Retinal pigment epithelial cell (primary cell): ENCODE data around the gene NLK.
"Not testable (repeated sequence)": the region's sequence is repeated elsewhere in the genome, so short reads cannot be mapped to it uniquely, and the experiment has no call there.

ENCODE experiments used
- DNase-seq: peaks from one replicate; pipeline ENCODE4 v3.0.0-alpha.2; 2010; ENCODE audit warnings: low read depth
- H3K4me3 ChIP-seq: 2 replicates; pipeline ENCODE4 v1.5.1; 2011; ENCODE audit warnings: mild to moderate bottlenecking, low read length, control low read depth, moderate library complexity
- TF ChIP-seq, protein P1 (sequence below): conservative IDR thresholded peaks from 2 replicates; pipeline ENCODE4 v1.5.1; 2011; ENCODE audit warnings: low read depth, low read length, control low read depth, inconsistent platforms

NLK gene

GRCh38 chr17:28071891-28072606 lies 29.6 kb downstream of the NLK start:
- H3K4me3 ChIP-seq, result no peak overlapping the region
- TF ChIP-seq, protein P1, sequence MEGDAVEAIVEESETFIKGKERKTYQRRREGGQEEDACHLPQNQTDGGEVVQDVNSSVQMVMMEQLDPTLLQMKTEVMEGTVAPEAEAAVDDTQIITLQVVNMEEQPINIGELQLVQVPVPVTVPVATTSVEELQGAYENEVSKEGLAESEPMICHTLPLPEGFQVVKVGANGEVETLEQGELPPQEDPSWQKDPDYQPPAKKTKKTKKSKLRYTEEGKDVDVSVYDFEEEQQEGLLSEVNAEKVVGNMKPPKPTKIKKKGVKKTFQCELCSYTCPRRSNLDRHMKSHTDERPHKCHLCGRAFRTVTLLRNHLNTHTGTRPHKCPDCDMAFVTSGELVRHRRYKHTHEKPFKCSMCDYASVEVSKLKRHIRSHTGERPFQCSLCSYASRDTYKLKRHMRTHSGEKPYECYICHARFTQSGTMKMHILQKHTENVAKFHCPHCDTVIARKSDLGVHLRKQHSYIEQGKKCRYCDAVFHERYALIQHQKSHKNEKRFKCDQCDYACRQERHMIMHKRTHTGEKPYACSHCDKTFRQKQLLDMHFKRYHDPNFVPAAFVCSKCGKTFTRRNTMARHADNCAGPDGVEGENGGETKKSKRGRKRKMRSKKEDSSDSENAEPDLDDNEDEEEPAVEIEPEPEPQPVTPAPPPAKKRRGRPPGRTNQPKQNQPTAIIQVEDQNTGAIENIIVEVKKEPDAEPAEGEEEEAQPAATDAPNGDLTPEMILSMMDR, result no peak
- DNase-seq, result no peak

- TF ChIP-seq, protein P1, result no peak
- no peak overlapping the region for H3K4me3 ChIP-seq
- no peak for DNase-seq
Observed at GRCh38 chr17:28072936-28073533, 30.6 kb downstream of the NLK start.

- TF ChIP-seq, protein P1, result no peak
- no peak overlapping the region for H3K4me3 ChIP-seq
- no peak for DNase-seq
Observed at GRCh38 chr17:28074010-28074409, 31.5 kb downstream of the NLK start.

GRCh38 chr17:28076144-28076543 lies 33.7 kb downstream of the NLK start:
- TF ChIP-seq, protein P1, result no peak
- H3K4me3 ChIP-seq, result no peak overlapping the region
- no peak for DNase-seq

GRCh38 chr17:28077140-28077539 lies 34.7 kb downstream of the NLK start:
- not testable (repeated sequence) for H3K4me3 ChIP-seq, DNase-seq

- H3K4me3 ChIP-seq, result no peak overlapping the region
- DNase-seq, result no peak
- TF ChIP-seq, protein P1, result no peak
Observed at GRCh38 chr17:28078341-28079229, 36.1 kb downstream of the NLK start.

- no peak for DNase-seq
- TF ChIP-seq, protein P1, result no peak
- H3K4me3 ChIP-seq, result no peak overlapping the region
Observed at GRCh38 chr17:28081467-28081866, 39.0 kb downstream of the NLK start.
